ENCODE data around the gene EPHB2.

Gene EPHB2

DNA sequence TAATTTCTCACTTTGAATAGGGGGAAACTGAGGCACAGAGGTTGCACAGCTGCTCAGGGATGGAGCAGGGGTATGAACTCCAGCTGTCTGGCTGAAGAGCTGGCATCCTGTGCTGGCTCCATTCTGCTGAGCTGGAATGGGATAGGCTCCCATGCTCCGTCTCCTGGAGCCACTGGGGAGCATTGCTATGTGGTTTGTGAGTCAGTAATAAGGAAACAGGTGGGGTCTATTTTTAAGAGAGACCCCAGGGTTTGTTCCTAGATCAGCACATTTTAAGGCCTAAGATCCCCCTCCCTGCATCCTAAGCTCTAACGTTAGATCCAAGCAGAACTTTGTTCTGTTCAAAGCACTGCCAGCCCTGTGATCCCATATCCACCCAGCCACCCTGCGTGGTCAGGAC is 189.8 kb downstream of the EPHB2 start:
- Mint-ChIP-seq H3K27ac (no peak overlapping the region), H3K36me3 (ENCODE audit: insufficient read depth) (no peaks in the 10 kb centered on the region), H3K9me3 (no peaks in the 10 kb centered on the region), H3K4me1 (ENCODE audit: low read depth in 2 of 2) (no peaks in the 10 kb centered on the region), H3K4me3 (no peak overlapping the region), H3K27me3 (peaks cover 27 to 61% of the 10 kb centered on the region in 2 donors)
- DNase-seq (no peak), ATAC-seq (replicated peaks) (no peak)

DNA sequence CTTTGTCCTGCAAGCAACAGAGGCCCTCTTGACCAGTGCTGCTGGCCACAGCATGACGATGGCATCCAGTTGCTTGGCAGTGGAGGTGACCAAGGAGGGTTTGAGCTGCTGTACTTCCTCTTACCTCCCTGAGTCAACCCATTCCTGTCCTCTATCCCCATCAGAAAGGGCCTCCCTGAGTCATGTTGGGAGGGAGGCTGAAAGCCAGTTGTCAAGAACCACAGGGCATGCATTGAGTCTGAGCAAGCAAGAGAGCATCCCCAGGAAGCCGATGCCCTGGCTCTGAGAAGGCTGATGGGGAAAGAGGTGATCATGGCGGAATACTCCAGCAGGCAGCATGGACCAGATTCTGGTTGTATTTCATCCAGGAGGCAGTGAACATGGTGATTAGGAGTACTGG is 192.5 kb downstream of the EPHB2 start:
- Mint-ChIP-seq H3K27me3 (peaks cover 19 to 35% of the 10 kb centered on the region in 2 donors), H3K9me3 (no peaks in the 10 kb centered on the region), H3K27ac (no peak overlapping the region), H3K36me3 (ENCODE audit: insufficient read depth) (no peaks in the 10 kb centered on the region), H3K4me1 (ENCODE audit: low read depth in 2 of 2) (no peaks in the 10 kb centered on the region), H3K4me3 (no peak overlapping the region)
- no peak for DNase-seq
- ATAC-seq (replicated peaks) = no peak

DNA sequence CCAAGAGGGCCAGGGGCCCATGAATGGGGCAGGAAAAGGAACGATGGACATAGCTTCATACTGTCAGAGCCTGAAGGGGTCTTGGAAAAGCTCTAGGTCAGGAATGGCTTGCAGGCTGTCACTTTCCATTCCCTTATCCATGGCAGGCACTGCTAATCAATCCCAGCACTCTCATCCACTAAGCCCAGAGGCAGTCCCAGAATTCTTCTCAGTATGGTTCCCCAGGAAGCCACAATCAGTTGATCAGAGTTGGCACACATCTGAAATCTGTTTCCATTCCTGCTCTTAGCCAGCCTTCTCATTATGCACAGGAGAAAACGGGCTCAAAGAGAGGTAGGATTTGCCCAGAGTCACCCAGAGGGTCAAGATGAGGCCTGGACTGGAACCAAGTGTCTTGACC is 196.3 kb downstream of the EPHB2 start:
- no peak for DNase-seq
- no peaks in the 10 kb centered on the region for H3K4me1 Mint-ChIP-seq (ENCODE audit: low read depth in 2 of 2)
- H3K27ac Mint-ChIP-seq = no peak overlapping the region
- no peak overlapping the region for H3K4me3 Mint-ChIP-seq
- peaks cover 11 to 17% of the 10 kb centered on the region in 2 donors for H3K27me3 Mint-ChIP-seq
- H3K36me3 Mint-ChIP-seq (ENCODE audit: insufficient read depth) = no peaks in the 10 kb centered on the region
- no peak for ATAC-seq (replicated peaks)
- no peaks in the 10 kb centered on the region for H3K9me3 Mint-ChIP-seq

DNA sequence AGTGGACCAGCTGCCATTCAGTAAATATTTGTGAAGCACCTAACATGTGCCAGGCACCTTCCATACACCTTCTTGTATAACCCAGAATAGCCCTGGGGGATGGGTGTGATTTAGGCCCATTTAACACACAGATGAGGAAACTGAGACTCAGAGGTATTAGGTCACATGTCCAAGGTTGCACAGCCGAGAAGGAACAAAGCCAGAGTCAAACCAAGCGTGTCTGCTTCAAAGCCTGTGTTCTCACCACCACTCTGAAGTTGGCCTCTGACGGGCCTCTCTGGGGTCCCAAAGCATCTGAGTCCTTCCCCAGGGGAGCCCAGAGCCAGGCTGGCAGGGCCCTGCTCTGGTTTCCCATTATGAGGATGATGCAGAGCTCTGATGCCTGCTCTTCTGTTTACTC is 196.9 kb downstream of the EPHB2 start:
- no peak for ATAC-seq (replicated peaks)
- no peaks in the 10 kb centered on the region for H3K4me1 Mint-ChIP-seq (ENCODE audit: low read depth in 2 of 2)
- no peak for DNase-seq
- no peak overlapping the region for H3K27ac Mint-ChIP-seq
- no peaks in the 10 kb centered on the region for H3K9me3 Mint-ChIP-seq
- H3K4me3 Mint-ChIP-seq = no peak overlapping the region
- H3K27me3 Mint-ChIP-seq = peaks cover 7 to 12% of the 10 kb centered on the region in 2 donors
- no peaks in the 10 kb centered on the region for H3K36me3 Mint-ChIP-seq (ENCODE audit: insufficient read depth)

DNA sequence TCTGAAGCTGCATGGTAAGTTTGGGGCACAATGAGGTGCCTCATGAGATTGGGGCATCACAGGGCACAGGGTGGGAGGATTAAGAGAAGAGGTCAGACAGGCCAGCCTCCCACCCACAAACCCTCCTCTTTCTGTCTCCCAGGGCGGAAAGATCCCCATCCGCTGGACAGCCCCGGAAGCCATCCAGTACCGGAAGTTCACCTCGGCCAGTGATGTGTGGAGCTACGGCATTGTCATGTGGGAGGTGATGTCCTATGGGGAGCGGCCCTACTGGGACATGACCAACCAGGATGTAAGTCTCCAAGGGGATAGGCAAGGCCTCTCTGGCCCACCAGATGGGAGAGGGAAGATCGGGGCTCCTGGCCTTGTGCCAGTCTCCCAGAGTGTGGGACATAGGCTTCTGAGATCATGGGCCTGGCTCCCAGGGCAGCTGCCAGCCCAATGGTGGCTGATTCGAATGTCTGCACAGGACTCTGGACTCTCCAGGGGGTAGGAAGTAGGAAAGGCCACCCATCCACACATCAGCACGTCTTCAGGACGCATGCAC is 198.3 kb downstream of the EPHB2 start:
- DNase-seq (no peak), ATAC-seq (replicated peaks) (no peak)
- H3K9me3 Mint-ChIP-seq = no peaks in the 10 kb centered on the region
- no peaks in the 10 kb centered on the region for H3K4me1 Mint-ChIP-seq (ENCODE audit: low read depth in 2 of 2)
- no peak overlapping the region for H3K27ac Mint-ChIP-seq
- H3K4me3 Mint-ChIP-seq = no peak overlapping the region
- H3K27me3 Mint-ChIP-seq = peaks cover 0 to 11% of the 10 kb centered on the region in 2 donors
- no peaks in the 10 kb centered on the region for H3K36me3 Mint-ChIP-seq (ENCODE audit: insufficient read depth)

DNA sequence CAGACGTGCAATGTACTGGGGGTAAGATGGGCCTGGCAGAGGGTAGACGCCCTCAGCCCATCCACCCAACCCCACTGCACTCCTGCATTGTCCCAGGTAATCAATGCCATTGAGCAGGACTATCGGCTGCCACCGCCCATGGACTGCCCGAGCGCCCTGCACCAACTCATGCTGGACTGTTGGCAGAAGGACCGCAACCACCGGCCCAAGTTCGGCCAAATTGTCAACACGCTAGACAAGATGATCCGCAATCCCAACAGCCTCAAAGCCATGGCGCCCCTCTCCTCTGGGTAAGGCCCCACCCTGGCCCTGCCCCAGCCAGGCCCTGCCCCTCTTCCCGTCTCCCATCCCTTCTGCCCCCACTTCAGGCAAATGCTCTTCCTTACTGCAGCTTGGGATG is 199.6 kb downstream of the EPHB2 start:
- Mint-ChIP-seq H3K36me3 (ENCODE audit: insufficient read depth) (no peaks in the 10 kb centered on the region), H3K4me1 (ENCODE audit: low read depth in 2 of 2) (no peaks in the 10 kb centered on the region), H3K27ac (no peak overlapping the region), H3K9me3 (no peaks in the 10 kb centered on the region), H3K4me3 (no peak overlapping the region), H3K27me3 (peaks cover 11 to 17% of the 10 kb centered on the region in 2 donors)
- DNase-seq (no peak), ATAC-seq (replicated peaks) (no peak)

DNA sequence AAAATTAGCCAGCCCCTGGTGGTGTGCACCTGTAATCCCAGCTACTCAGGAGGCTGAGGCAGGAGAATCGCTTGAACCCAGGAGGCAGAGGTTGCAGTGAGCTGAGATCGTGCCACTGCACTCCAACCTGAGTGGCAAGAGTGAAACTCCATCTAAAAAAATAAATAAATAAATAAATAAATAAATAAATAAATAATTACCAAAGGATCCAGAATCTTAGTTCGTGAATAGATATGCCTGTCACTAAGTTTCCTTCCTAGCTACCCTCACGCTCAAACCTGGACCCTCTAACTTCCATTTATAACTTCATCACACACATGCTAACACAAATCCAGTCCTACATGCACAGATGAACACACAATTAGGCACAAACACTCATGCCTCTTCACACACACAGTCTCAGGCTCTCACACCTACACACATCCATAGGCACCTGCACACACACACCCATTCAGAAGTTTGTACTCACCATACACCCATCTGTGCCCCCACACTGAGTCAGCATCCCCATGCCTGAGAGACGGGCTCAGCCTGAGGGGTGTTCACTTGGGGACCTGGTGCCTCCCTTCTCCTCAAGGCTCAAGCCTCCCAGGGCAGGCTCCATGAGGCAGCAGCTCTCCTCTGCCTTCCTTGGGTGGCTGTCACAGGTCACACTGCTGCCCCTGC is 200.5 kb downstream of the EPHB2 start:
- H3K4me1 Mint-ChIP-seq (ENCODE audit: low read depth in 2 of 2) = no peaks in the 10 kb centered on the region
- no peaks in the 10 kb centered on the region for H3K9me3 Mint-ChIP-seq
- no peak overlapping the region for H3K4me3 Mint-ChIP-seq
- H3K36me3 Mint-ChIP-seq (ENCODE audit: insufficient read depth) = peaks cover 3% of the 10 kb centered on the region
- H3K27ac Mint-ChIP-seq = no peak overlapping the region
- DNase-seq = no peak
- peaks cover 19 to 22% of the 10 kb centered on the region in 2 donors for H3K27me3 Mint-ChIP-seq
- no peak for ATAC-seq (replicated peaks)

DNA sequence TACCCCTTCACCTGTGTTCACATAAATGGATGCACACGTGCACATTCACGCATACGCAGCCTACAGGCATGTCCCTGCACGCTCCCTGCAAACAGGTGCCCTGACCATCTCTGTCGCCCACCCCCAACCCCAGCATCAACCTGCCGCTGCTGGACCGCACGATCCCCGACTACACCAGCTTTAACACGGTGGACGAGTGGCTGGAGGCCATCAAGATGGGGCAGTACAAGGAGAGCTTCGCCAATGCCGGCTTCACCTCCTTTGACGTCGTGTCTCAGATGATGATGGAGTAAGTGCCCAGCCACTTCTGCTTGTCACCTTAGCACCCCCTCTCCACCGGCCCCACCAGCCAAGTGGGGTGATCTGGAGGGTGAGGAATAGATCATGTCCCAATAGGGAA is 201.7 kb downstream of the EPHB2 start:
- Mint-ChIP-seq H3K4me1 (ENCODE audit: low read depth in 2 of 2) (no peaks in the 10 kb centered on the region), H3K27ac (no peak overlapping the region), H3K27me3 (peaks cover 31 to 32% of the 10 kb centered on the region in 2 donors), H3K4me3 (no peak overlapping the region), H3K36me3 (ENCODE audit: insufficient read depth) (peaks cover 3% of the 10 kb centered on the region), H3K9me3 (no peaks in the 10 kb centered on the region)
- ATAC-seq (replicated peaks) (no peak), DNase-seq (no peak)

DNA sequence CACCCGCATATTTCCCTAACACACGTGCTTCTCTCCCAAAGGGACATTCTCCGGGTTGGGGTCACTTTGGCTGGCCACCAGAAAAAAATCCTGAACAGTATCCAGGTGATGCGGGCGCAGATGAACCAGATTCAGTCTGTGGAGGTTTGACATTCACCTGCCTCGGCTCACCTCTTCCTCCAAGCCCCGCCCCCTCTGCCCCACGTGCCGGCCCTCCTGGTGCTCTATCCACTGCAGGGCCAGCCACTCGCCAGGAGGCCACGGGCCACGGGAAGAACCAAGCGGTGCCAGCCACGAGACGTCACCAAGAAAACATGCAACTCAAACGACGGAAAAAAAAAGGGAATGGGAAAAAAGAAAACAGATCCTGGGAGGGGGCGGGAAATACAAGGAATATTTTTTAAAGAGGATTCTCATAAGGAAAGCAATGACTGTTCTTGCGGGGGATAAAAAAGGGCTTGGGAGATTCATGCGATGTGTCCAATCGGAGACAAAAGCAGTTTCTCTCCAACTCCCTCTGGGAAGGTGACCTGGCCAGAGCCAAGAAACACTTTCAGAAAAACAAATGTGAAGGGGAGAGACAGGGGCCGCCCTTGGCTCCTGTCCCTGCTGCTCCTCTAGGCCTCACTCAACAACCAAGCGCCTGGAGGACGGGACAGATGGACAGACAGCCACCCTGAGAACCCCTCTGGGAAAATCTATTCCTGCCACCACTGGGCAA is 202.9 kb downstream of the EPHB2 start:
- peaks cover 32 to 40% of the 10 kb centered on the region in 2 donors for H3K27me3 Mint-ChIP-seq
- H3K27ac Mint-ChIP-seq = no peak overlapping the region
- ATAC-seq (replicated peaks) (no peak), DNase-seq (no peak)
- no peaks in the 10 kb centered on the region for H3K9me3 Mint-ChIP-seq
- no peak overlapping the region for H3K4me3 Mint-ChIP-seq
- H3K36me3 Mint-ChIP-seq (ENCODE audit: insufficient read depth) = peaks cover 3% of the 10 kb centered on the region
- no peaks in the 10 kb centered on the region for H3K4me1 Mint-ChIP-seq (ENCODE audit: low read depth in 2 of 2)

DNA sequence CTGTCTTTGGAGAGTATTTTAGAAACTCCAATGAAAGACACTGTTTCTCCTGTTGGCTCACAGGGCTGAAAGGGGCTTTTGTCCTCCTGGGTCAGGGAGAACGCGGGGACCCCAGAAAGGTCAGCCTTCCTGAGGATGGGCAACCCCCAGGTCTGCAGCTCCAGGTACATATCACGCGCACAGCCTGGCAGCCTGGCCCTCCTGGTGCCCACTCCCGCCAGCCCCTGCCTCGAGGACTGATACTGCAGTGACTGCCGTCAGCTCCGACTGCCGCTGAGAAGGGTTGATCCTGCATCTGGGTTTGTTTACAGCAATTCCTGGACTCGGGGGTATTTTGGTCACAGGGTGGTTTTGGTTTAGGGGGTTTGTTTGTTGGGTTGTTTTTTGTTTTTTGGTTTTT is 203.5 kb downstream of the EPHB2 start:
- ATAC-seq (replicated peaks) = no peak
- DNase-seq = no peak
- Mint-ChIP-seq H3K9me3 (no peaks in the 10 kb centered on the region), H3K27ac (no peak overlapping the region), H3K36me3 (ENCODE audit: insufficient read depth) (peaks cover 3% of the 10 kb centered on the region), H3K27me3 (peaks cover 32 to 40% of the 10 kb centered on the region in 2 donors), H3K4me3 (no peak overlapping the region), H3K4me1 (ENCODE audit: low read depth in 2 of 2) (no peaks in the 10 kb centered on the region)

DNA sequence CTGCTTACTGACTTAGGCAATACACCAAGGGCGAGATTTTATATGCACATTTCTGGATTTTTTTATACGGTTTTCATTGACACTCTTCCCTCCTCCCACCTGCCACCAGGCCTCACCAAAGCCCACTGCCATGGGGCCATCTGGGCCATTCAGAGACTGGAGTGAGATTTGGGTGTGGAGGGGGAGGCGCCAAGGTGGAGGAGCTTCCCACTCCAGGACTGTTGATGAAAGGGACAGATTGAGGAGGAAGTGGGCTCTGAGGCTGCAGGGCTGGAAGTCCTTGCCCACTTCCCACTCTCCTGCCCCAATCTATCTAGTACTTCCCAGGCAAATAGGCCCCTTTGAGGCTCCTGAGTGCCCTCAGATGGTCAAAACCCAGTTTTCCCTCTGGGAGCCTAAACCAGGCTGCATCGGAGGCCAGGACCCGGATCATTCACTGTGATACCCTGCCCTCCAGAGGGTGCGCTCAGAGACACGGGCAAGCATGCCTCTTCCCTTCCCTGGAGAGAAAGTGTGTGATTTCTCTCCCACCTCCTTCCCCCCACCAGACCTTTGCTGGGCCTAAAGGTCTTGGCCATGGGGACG is 204.1 kb downstream of the EPHB2 start:
- Mint-ChIP-seq H3K4me3 (no peak overlapping the region), H3K27me3 (peaks cover 32 to 40% of the 10 kb centered on the region in 2 donors), H3K4me1 (ENCODE audit: low read depth in 2 of 2) (no peaks in the 10 kb centered on the region), H3K36me3 (ENCODE audit: insufficient read depth) (peaks cover 3% of the 10 kb centered on the region), H3K9me3 (no peaks in the 10 kb centered on the region), H3K27ac (no peak overlapping the region)
- no peak for ATAC-seq (replicated peaks)
- no peak for DNase-seq

DNA sequence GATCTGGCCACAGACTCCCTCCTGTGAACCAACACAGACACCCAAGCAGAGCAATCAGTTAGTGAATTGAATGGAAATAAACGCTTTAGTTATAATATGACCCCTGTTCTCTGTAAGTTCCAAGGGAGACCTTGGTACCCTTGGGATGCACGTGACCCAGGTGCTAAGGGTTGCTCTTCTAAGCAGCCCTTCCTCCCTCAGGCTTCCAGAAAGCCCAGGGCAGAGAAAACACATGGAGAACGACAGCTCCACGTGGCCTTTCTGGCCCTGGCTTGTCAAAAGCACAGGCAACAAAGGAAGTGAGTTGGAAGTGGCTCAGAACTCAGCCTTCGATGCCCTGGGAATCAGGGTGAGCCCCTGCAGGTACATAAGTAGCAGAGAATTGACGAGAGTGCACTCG is 204.6 kb downstream of the EPHB2 start:
- Mint-ChIP-seq H3K4me1 (ENCODE audit: low read depth in 2 of 2) (no peaks in the 10 kb centered on the region), H3K4me3 (no peak overlapping the region), H3K9me3 (no peaks in the 10 kb centered on the region), H3K27me3 (peaks cover 32 to 43% of the 10 kb centered on the region in 2 donors), H3K36me3 (ENCODE audit: insufficient read depth) (peaks cover 3% of the 10 kb centered on the region), H3K27ac (no peak overlapping the region)
- ATAC-seq (replicated peaks) (no peak), DNase-seq (no peak)

DNA sequence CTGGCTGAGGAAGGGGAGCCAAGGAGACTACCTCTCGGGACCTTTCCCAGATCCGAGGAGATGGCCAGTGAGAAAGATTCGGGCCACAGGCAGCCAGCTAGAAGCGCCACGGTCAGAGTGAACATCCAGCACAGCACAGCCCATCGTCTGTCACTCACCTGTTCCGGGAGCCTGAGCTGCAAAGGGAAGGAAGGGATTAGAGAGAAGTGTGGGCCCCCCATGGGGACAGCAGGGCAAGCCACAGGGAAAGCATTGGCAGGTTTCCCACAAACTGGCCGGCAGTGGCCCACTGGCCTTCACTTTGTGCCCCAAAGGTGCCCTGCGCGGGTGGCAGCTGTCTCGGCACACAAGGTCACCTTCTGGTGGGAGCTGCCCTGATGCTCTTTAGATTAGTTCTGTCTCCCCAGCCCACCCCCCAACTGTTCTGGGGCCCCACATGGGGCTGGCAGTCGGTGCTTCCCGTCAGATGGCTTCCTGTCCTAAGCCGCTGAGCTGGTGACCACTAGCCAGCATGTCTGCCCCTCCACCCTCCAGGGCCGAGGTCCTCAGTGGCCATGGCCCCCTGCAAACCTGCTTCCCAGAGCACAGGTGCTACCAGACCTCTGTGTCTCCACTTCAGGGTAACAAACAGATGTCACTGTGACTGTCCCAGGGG is 205.3 kb downstream of the EPHB2 start:
- no peaks in the 10 kb centered on the region for H3K4me1 Mint-ChIP-seq (ENCODE audit: low read depth in 2 of 2)
- no peak overlapping the region for H3K4me3 Mint-ChIP-seq
- H3K27ac Mint-ChIP-seq = no peak overlapping the region
- ATAC-seq (replicated peaks) (no peak), DNase-seq (no peak)
- H3K9me3 Mint-ChIP-seq = no peaks in the 10 kb centered on the region
- peaks cover 32 to 49% of the 10 kb centered on the region in 2 donors for H3K27me3 Mint-ChIP-seq
- peaks cover 3% of the 10 kb centered on the region for H3K36me3 Mint-ChIP-seq (ENCODE audit: insufficient read depth)

Measured in effector memory CD8-positive, alpha-beta T cell (primary cell).